Adrenal gland (tissue), 12 donors: ENCODE data around the gene ST6GALNAC3. TPM values are rescaled to one million over a fixed set of nuclear protein-coding genes. Genes with fewer than 3 reads are reported as not detected.

ENCODE experiments used
- DNase-seq, 7 donors: peaks; one replicate each; pipeline ENCODE4 v3.0.0-alpha.2; 2019 to 2020
- H3K27ac ChIP-seq, 5 donors: fragments of 200-600 bp; sonication (generic) in 4 of 5; 1 replicate in 3 of 5; 2 replicates in 2 of 5; pipeline versions ENCODE4 v1.5.1 to v1.8.0; 2016 to 2020; ENCODE audit warnings: mild to moderate bottlenecking in 1 of 5
- H3K27me3 ChIP-seq: fragments of 200-600 bp; 2 replicates; pipeline ENCODE4 v1.8.0; 2021
- H3K36me3 ChIP-seq, 2 donors: fragments of 200-600 bp; replicated peaks in 1 of 2; 1 replicate in 1 of 2; 2 replicates in 1 of 2; pipeline versions ENCODE4 v1.5.1 to v1.8.0; 2018 to 2022
- H3K4me1 ChIP-seq, 2 donors: fragments of 200-600 bp; replicated peaks in 1 of 2; 1 replicate in 1 of 2; 2 replicates in 1 of 2; pipeline versions ENCODE4 v1.5.1 to v1.8.0; 2018 to 2021
- H3K4me3 ChIP-seq, 4 donors: fragments of 200-600 bp; sonication (generic) in 3 of 4; one replicate each; pipeline ENCODE4 v1.5.1; 2016 to 2018
- H3K9me3 ChIP-seq, 3 donors: fragments of 200-600 bp; sonication (generic) in 1 of 3; replicated peaks in 1 of 3; 1 replicate in 2 of 3; 2 replicates in 1 of 3; pipeline versions ENCODE4 v1.5.1 to v1.8.0; 2016 to 2021
- POLR2A ChIP-seq, 2 donors: fragments of 450-650 bp; IDR thresholded peaks; one replicate each; pipeline ENCODE4 v1.6.1; 2017; ENCODE audit warnings: antibody characterized with exemption in 2 of 2, mild to moderate bottlenecking in 2 of 2, moderate library complexity in 1 of 2
- WGBS, 4 donors: extraction: QIAGEN DNeasy Blood & Tissue Kit in 2 of 4; methylation state at CpG; one replicate each; pipeline versions ENCODE4 v1.1.5 to v1.1.7; 2013 to 2017; 5-methylcytosine and 5-hydroxymethylcytosine counted together
- intact Hi-C, 2 donors: fragments of 100-400 bp; cut with DNase I; formaldehyde crosslinking; loops; one replicate each; pipeline versions ENCODE4 v1.14.1 to v1.15.0; 2022 to 2023
- polyA plus RNA-seq, 3 donors: library from polyadenylated mRNA; stranded (reverse); fragments of 200-250 nt in 2 of 3; fragments of 350-450 nt in 1 of 3; fragmentation: Illumina TruSeq in 1 of 3; extraction: RNeasy Lipid Tissue Mini Kit (QIAGEN cat#74804) in 1 of 3; gene quantifications; one replicate each; pipeline ENCODE4 v1.2.3, GENCODE V29; 2013 to 2014
- total RNA-seq, 9 donors: library from RNA; depleted of rRNA in 4 of 9; stranded (reverse); fragments of >200 nt in 4 of 9; fragments of 120-200 nt in 1 of 9; fragmentation: NEBNext Ultra II Directional in 1 of 9; extraction: Animal tissue kit (Norgen Biotek cat#: 25700) in 1 of 9; gene quantifications; one replicate each; pipeline versions ENCODE4 v1.1.0 to v1.2.4, GENCODE V29; 2013 to 2023
- TF ChIP-seq, protein P1 (sequence below), 6 experiments: fragments of 450-650 bp in 4 of 6; fragments of 200-600 bp in 2 of 6; sonication (generic) in 1 of 6; IDR thresholded peaks; 1 replicate in 5 of 6; 2 replicates in 1 of 6; pipeline versions ENCODE4 v1.5.1 to v1.8.0; 2016 to 2021; ENCODE audit warnings: antibody characterized with exemption in 6 of 6, mild to moderate bottlenecking in 2 of 6, moderate library complexity in 1 of 6
- donor health status: healthy with polysubstance abuse.
- donor health status: Bipolar disorder and iron deficiency.
- donor health status: DM: yes; HTN: yes; CAD: no.
- donor health status: DM: no; HTN: no; CAD: no.
- donor health status: DM: no; HTN: no; CAD: no.
- donor health status: DM: yes; HTN: yes; CAD: no.

The ST6GALNAC3 gene
- total and polyA plus RNA-seq, 12 donors: 1.4 to 11.5 (median 5.9) TPM

- H3K4me1 ChIP-seq: no peaks in the 10 kb centered on the region
- intact Hi-C loops: no loop called here
- H3K27me3 ChIP-seq: no peaks in the 10 kb centered on the region
- no peaks in the 10 kb centered on the region for H3K36me3 ChIP-seq
- H3K9me3 ChIP-seq: no peaks in the 10 kb centered on the region
- TF ChIP-seq, protein P1, sequence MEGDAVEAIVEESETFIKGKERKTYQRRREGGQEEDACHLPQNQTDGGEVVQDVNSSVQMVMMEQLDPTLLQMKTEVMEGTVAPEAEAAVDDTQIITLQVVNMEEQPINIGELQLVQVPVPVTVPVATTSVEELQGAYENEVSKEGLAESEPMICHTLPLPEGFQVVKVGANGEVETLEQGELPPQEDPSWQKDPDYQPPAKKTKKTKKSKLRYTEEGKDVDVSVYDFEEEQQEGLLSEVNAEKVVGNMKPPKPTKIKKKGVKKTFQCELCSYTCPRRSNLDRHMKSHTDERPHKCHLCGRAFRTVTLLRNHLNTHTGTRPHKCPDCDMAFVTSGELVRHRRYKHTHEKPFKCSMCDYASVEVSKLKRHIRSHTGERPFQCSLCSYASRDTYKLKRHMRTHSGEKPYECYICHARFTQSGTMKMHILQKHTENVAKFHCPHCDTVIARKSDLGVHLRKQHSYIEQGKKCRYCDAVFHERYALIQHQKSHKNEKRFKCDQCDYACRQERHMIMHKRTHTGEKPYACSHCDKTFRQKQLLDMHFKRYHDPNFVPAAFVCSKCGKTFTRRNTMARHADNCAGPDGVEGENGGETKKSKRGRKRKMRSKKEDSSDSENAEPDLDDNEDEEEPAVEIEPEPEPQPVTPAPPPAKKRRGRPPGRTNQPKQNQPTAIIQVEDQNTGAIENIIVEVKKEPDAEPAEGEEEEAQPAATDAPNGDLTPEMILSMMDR (IDR thresholded peaks at IDR 0.05): no peak
- no peak for TF ChIP-seq POLR2A (IDR thresholded peaks at IDR 0.05)
- H3K4me3 ChIP-seq: no peak overlapping the region
- no peak overlapping the region for H3K27ac ChIP-seq
- DNase-seq: no peak
- WGBS, 4 donors: 86 to 94% (median 88%) methylated on average over 2 of the region's 2 CpGs
Observed at GRCh38 chr1:76234061-76234460, 159.5 kb downstream of the ST6GALNAC3 start.

DNA sequence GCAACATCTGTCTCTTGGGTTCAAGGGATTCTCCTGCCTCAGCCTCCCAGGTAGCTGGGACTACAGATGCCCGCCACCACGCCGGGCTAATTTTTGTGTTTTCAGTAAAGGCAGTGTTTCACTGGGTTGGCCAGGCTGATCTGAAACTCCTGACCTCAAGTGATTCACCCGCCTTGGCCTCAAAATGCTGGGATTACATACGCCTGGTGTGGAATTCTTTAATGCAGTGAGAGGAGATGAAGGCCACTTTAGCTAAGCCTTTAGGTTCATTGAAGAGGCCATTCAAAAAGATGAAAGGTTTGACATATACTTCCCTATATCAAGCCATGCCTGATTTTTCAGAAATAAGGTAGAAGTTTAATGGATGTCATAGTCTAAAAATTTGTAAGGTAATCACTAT lies 162.7 kb downstream of the ST6GALNAC3 start:
- no peak overlapping the region for H3K27ac ChIP-seq
- H3K4me1 ChIP-seq: no peaks in the 10 kb centered on the region
- H3K4me3 ChIP-seq: no peak overlapping the region
- WGBS, 4 donors: 84 to 92% (median 88%) methylated on average over 5 of the region's 5 CpGs
- TF ChIP-seq, protein P1 (IDR thresholded peaks at IDR 0.05): no peak
- no peak for TF ChIP-seq POLR2A (IDR thresholded peaks at IDR 0.05)
- intact Hi-C loops: no loop called here
- DNase-seq: no peak
- H3K36me3 ChIP-seq: no peaks in the 10 kb centered on the region
- H3K27me3 ChIP-seq: no peaks in the 10 kb centered on the region
- H3K9me3 ChIP-seq: no peaks in the 10 kb centered on the region

GRCh38 chr1:76238094-76238628 lies 163.6 kb downstream of the ST6GALNAC3 start:
- WGBS, 4 donors: 52 to 69% (median 68%) methylated on average over 6 of the region's 6 CpGs

DNA sequence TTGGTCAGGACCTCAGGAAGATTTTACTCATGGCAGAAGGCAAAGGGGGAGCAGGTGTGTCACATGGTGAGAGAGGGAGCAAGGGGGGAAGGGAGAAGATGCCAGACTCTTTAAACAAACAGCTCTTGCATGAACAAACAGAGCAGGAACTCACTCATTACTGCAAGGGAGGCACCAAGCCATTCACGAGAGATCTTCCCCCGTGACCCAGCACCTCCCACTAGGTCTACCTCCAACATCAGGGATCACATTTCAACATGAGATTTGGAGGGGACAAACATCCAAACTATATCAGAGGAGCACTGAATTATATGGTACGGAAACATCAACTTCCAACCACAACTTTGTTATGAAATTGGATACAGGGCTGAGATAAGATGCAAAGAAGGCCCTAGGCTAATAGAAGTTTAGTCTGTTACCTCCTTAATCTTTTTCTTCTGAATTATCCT lies 164.9 kb downstream of the ST6GALNAC3 start:
- DNase-seq: no peak
- WGBS, 4 donors: 77 to 97% (median 84%) methylated on average over 3 of the region's 3 CpGs
- H3K27ac ChIP-seq: no peak overlapping the region
- H3K4me3 ChIP-seq: no peak overlapping the region
- no peaks in the 10 kb centered on the region for H3K9me3 ChIP-seq
- H3K36me3 ChIP-seq: no peaks in the 10 kb centered on the region
- no peaks in the 10 kb centered on the region for H3K4me1 ChIP-seq
- no peaks in the 10 kb centered on the region for H3K27me3 ChIP-seq
- TF ChIP-seq, protein P1 (IDR thresholded peaks at IDR 0.05): no peak
- no peak for TF ChIP-seq POLR2A (IDR thresholded peaks at IDR 0.05)
- intact Hi-C loops: no loop called here

More at GRCh38 chr1:76238094-76238628, 163.6 kb downstream of the ST6GALNAC3 start:
- Histone ChIP-seq H3K36me3 (no peaks in the 10 kb centered on the region), H3K9me3 (no peaks in the 10 kb centered on the region), H3K4me1 (no peaks in the 10 kb centered on the region), H3K4me3 (no peak overlapping the region), H3K27me3 (no peaks in the 10 kb centered on the region), H3K27ac (peak overlapping the region in 1 of 5 donors; percentile 75)
- DNase-seq: peak in 4 of 7 donors; percentile 26 to 56 (median 42)
- intact Hi-C loops: no loop called here
- no peak for TF ChIP-seq POLR2A (IDR thresholded peaks at IDR 0.05)
- TF ChIP-seq, protein P1 (IDR thresholded peaks at IDR 0.05): no peak
